GM12878 (cell line): ENCODE data around the gene TMEM44. TPM values are rescaled to one million over a fixed set of nuclear protein-coding genes. Genes with fewer than 3 reads are reported as not detected.

ENCODE experiments used
- ATAC-seq: fragments of 200-7000 bp; cut with Tn5 transposase; 3 replicates; pipeline ENCODE4 v1.9.1; 2020; ENCODE audit warnings: mild to moderate bottlenecking, moderate library complexity
- BruUV-seq: library from RNA; stranded (reverse); fragments of 400-500 nt; replicated peaks from 2 replicates; lab custom pipeline; 2021; lab: Mats Ljungman, UMichigan
- CTCF ChIA-PET: fragments of 300-600 bp; sonication (Branson Sonifier 250); formaldehyde crosslinking; extraction: SDS; loops from one replicate; lab custom pipeline; 2021; ENCODE audit warnings: inconsistent platforms; lab: Yijun Ruan, JAX
- POLR2A ChIA-PET: fragments of 350-600 bp; formaldehyde crosslinking; extraction: SDS; loops from one replicate; lab custom pipeline; 2021; ENCODE audit warnings: inconsistent platforms; lab: Charles Lee
- RAD21 ChIA-PET: fragments of 300-600 bp; sonication (Branson Sonifier 250); formaldehyde crosslinking; loops from one replicate; lab custom pipeline; 2023; ENCODE audit warnings: antibody characterized with exemption; ENCODE audit not compliant: unreplicated experiment; lab: Charles Lee
- SMC1A ChIA-PET: fragments of 300-600 bp; sonication (Branson Sonifier 250); formaldehyde crosslinking; loops from one replicate; lab custom pipeline; 2023; ENCODE audit not compliant: unreplicated experiment, uncharacterized antibody; lab: Charles Lee
- DNase-seq: peaks from one replicate; pipeline ENCODE4 v3.0.0-alpha.2; 2011; ENCODE audit warnings: low read depth, low spot score
- FAIRE-seq: peaks from 3 replicates; lab custom pipeline; 2011; peaks lifted over from hg19 to GRCh38; lab: Jason Lieb, UNC
- H2AFZ ChIP-seq: 2 replicates; pipeline ENCODE4 v1.6.0; 2011; ENCODE audit warnings: low read depth, low read length, control low read depth; ENCODE audit not compliant: control insufficient read depth
- H3K27ac ChIP-seq: 2 replicates; pipeline ENCODE4 v1.5.1; 2011; ENCODE audit warnings: control low read depth; ENCODE audit not compliant: control insufficient read depth, insufficient read depth
- H3K27me3 ChIP-seq, 2 experiments: replicated peaks in 1 of 2; 2 replicates each; pipeline versions ENCODE4 v1.6.0 to v1.6.1; 2011; ENCODE audit warnings: low read length in 1 of 2; ENCODE audit not compliant: control insufficient read depth in 2 of 2, insufficient read depth in 2 of 2
- H3K36me3 ChIP-seq, 2 experiments: 2 replicates each; pipeline ENCODE4 v1.5.1; 2011; ENCODE audit warnings: low read length in 1 of 2; ENCODE audit not compliant: control insufficient read depth in 2 of 2, insufficient read depth in 2 of 2
- H3K4me1 ChIP-seq: 2 replicates; pipeline ENCODE4 v1.6.1; 2011; ENCODE audit warnings: mild to moderate bottlenecking, low read length, moderate library complexity, mixed read lengths; ENCODE audit not compliant: control insufficient read depth, insufficient read depth
- H3K4me2 ChIP-seq: 2 replicates; pipeline ENCODE4 v1.6.0; 2011; ENCODE audit warnings: control low read depth; ENCODE audit not compliant: control insufficient read depth, insufficient read depth
- H3K4me3 ChIP-seq: fragments of 200-600 bp; sonication (generic); 2 replicates; pipeline ENCODE4 v1.5.1; 2016
- H3K79me2 ChIP-seq: 2 replicates; pipeline ENCODE4 v1.6.0; 2011; ENCODE audit warnings: low read length; ENCODE audit not compliant: control insufficient read depth, insufficient read depth
- H3K9ac ChIP-seq: 2 replicates; pipeline ENCODE4 v1.8.0; 2011; ENCODE audit warnings: low read length, control low read depth, mixed read lengths; ENCODE audit not compliant: control insufficient read depth, insufficient read depth
- H3K9me3 ChIP-seq: replicated peaks from 3 replicates; pipeline ENCODE4 v1.5.1; 2011; ENCODE audit warnings: mild to moderate bottlenecking, low read length; ENCODE audit not compliant: control insufficient read depth, insufficient read depth
- H4K20me1 ChIP-seq: 2 replicates; pipeline ENCODE4 v1.6.0; 2011; ENCODE audit not compliant: control insufficient read depth, insufficient read depth
- CUX1 ChIP-seq: IDR thresholded peaks from 2 replicates; pipeline ENCODE4 v1.6.1; 2012; ENCODE audit warnings: improper control_type of control experiment, low read depth, low read length; ENCODE audit not compliant: insufficient replicate concordance
- EGR1 ChIP-seq, 2 experiments: IDR thresholded peaks; 1 replicate in 1 of 2; 2 replicates in 1 of 2; pipeline ENCODE4 v1.6.1; 2011 to 2012; ENCODE audit warnings: low read depth in 2 of 2, low read length in 2 of 2, borderline replicate concordance in 1 of 2, mild to moderate bottlenecking in 1 of 2, moderate library complexity in 1 of 2
- HCFC1 ChIP-seq: fragments of 150-350 bp; IDR thresholded peaks from 2 replicates; pipeline ENCODE4 v1.6.1; 2014; ENCODE audit warnings: low read length
- IKZF1 ChIP-seq: fragments of 450-650 bp; conservative IDR thresholded peaks from 2 replicates; pipeline ENCODE4 v1.6.1; 2017; ENCODE audit warnings: antibody characterized with exemption, mild to moderate bottlenecking
- JUNB ChIP-seq: IDR thresholded peaks from 2 replicates; pipeline ENCODE4 v1.6.1; 2016; ENCODE audit warnings: antibody characterized with exemption, mild to moderate bottlenecking
- NBN ChIP-seq: fragments of 450-650 bp; IDR thresholded peaks from 2 replicates; pipeline ENCODE4 v1.6.1; 2016
- NFIC ChIP-seq: IDR thresholded peaks from 2 replicates; pipeline ENCODE4 v1.6.1; 2012; ENCODE audit warnings: low read depth, mild to moderate bottlenecking, inconsistent platforms, low read length, moderate library complexity
- NR2C2 ChIP-seq: IDR thresholded peaks from 2 replicates; pipeline ENCODE4 v1.6.1; 2011; ENCODE audit warnings: borderline replicate concordance, low read depth; ENCODE audit not compliant: control insufficient read depth, insufficient read length
- RAD51 ChIP-seq: fragments of 450-650 bp; IDR thresholded peaks from 2 replicates; pipeline ENCODE4 v1.6.1; 2016; ENCODE audit warnings: moderate library complexity, mild to moderate bottlenecking, inconsistent platforms
- RCOR1 ChIP-seq: conservative IDR thresholded peaks from 2 replicates; pipeline ENCODE4 v1.6.1; 2012; ENCODE audit warnings: low read depth, low read length, improper control_type of control experiment
- SMAD1 ChIP-seq: fragments of 450-650 bp; IDR thresholded peaks from 2 replicates; pipeline ENCODE4 v1.6.1; 2018; ENCODE audit warnings: mild to moderate bottlenecking, low read depth; ENCODE audit not compliant: partially characterized antibody
- YY1 ChIP-seq: IDR thresholded peaks from 2 replicates; pipeline ENCODE4 v1.6.1; 2011; ENCODE audit warnings: low read depth, mild to moderate bottlenecking, low read length
- WGBS: methylation state at CpG from one replicate; pipeline ENCODE4 v1.1.6; 2016; ENCODE audit warnings: low lambda C conversion rate; ENCODE audit not compliant: insufficient replicate concordance, insufficient coverage; ENCODE audit errors: missing lambda C conversion rate; 5-methylcytosine and 5-hydroxymethylcytosine counted together
- in situ Hi-C: fragments of 300-500 bp; cut with MboI; formaldehyde crosslinking; loops from 9 replicates; pipeline ENCODE4 v1.14.3; 2018; ENCODE audit warnings: mixed read lengths
- intact Hi-C: fragments of 100-400 bp; cut with micrococcal nuclease; formaldehyde crosslinking; loops from one replicate; pipeline ENCODE4 v1.14.2; 2022; ENCODE audit not compliant: unreplicated experiment
- polyA plus RNA-seq, 11 experiments: library from polyadenylated mRNA; depleted of rRNA in 4 of 11; unstranded in 6 of 11; stranded (reverse) in 5 of 11; fragments of >200 nt; fragmentation: Nextera tagmentation in 4 of 11; fragmentation: Illumina TruSeq in 1 of 11; extraction: Ambion mirVana in 4 of 11; extraction: Trizol in 1 of 11; gene quantifications; 1 replicate in 1 of 11; 2 replicates in 10 of 11; pipeline versions ENCODE4 v1.2.1 to v1.2.3, GENCODE V29; 2011 to 2016; ENCODE audit warnings: inconsistent platforms in 2 of 11, missing spikeins in 2 of 11, low read depth in 1 of 11
- total RNA-seq, 4 experiments: library from RNA; depleted of rRNA in 3 of 4; stranded (reverse); fragments of >200 nt in 3 of 4; fragmentation: Illumina TruSeq in 1 of 4; extraction: Trizol in 1 of 4; gene quantifications; 2 replicates each; pipeline versions ENCODE4 v1.2.1 to v1.2.3, GENCODE V29; 2013 to 2021
- TF ChIP-seq, protein P1 (sequence below): fragments of 450-650 bp; formaldehyde crosslinking; IDR thresholded peaks from 2 replicates; pipeline ENCODE4 v1.5.0; 2022; ENCODE audit warnings: mild to moderate bottlenecking, missing genetic modification characterization

TMEM44 gene
- total and polyA plus RNA-seq, 10 of the 15 experiments (the other 5 are each of a cell fraction or from before 2014, with no cell fraction given): 0.57 to 8.3 (median 3.6) TPM

- FAIRE-seq: no peak
Observed at GRCh38 chr3:194572143-194572789, 61.0 kb downstream of the TMEM44 start.

More at GRCh38 chr3:194572143-194572789, 61.0 kb downstream of the TMEM44 start:
- Histone ChIP-seq H3K4me1 (no peaks in the 10 kb centered on the region; the same call in 1 of the 2 replicates), H3K27me3 (no peaks in the 10 kb centered on the region), H3K4me3 (no peak overlapping the region), H3K4me2 (no peak overlapping the region), H3K9me3 (no peaks in the 10 kb centered on the region; the same call in 2 of the 3 replicates), H3K36me3 (no peaks in the 10 kb centered on the region)
- SMC1A ChIA-PET: interaction anchor here (0.9 to 7.4 kb wide), 4 partner anchors 87 to 136 kb away, joined by 3 to 110 read pairs (median 4); no protein-coding TSS in a partner anchor
- no TSS peak for BruUV-seq
- TF ChIP-seq CUX1 (no peak), NBN (no peak), HCFC1 (no peak), JUNB (no peak), IKZF1 (no peak), RCOR1 (no peak), NR2C2 (no peak), RAD51 (no peak), YY1 (no peak), SMAD1 (no peak), EGR1 (IDR thresholded peaks at IDR 0.05; ENCODE audit: borderline replicate concordance in 1 of 2, low read depth in 2 of 2, low read length in 2 of 2) (no peak), NFIC (no peak)
- TF ChIP-seq, protein P1, sequence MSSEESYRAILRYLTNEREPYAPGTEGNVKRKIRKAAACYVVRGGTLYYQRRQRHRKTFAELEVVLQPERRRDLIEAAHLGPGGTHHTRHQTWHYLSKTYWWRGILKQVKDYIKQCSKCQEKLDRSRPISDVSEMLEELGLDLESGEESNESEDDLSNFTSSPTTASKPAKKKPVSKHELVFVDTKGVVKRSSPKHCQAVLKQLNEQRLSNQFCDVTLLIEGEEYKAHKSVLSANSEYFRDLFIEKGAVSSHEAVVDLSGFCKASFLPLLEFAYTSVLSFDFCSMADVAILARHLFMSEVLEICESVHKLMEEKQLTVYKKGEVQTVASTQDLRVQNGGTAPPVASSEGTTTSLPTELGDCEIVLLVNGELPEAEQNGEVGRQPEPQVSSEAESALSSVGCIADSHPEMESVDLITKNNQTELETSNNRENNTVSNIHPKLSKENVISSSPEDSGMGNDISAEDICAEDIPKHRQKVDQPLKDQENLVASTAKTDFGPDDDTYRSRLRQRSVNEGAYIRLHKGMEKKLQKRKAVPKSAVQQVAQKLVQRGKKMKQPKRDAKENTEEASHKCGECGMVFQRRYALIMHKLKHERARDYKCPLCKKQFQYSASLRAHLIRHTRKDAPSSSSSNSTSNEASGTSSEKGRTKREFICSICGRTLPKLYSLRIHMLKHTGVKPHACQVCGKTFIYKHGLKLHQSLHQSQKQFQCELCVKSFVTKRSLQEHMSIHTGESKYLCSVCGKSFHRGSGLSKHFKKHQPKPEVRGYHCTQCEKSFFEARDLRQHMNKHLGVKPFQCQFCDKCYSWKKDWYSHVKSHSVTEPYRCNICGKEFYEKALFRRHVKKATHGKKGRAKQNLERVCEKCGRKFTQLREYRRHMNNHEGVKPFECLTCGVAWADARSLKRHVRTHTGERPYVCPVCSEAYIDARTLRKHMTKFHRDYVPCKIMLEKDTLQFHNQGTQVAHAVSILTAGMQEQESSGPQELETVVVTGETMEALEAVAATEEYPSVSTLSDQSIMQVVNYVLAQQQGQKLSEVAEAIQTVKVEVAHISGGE: no peak
- TF ChIP-seq, all 136 proteins: peak for 0
- ChIA-PET RAD21 (interaction anchor here (0.5 to 4.0 kb wide), 5 partner anchors 42 to 101 kb away, joined by 3 to 67 read pairs (median 3); no protein-coding TSS in a partner anchor), POLR2A (interaction anchor here (1.5 kb wide), 1 partner anchor 98 kb away, joined by 4 read pairs; no protein-coding TSS in a partner anchor), CTCF (interaction anchor here (0.7 to 12.6 kb wide), 7 partner anchors 10 to 124 kb away, joined by 3 to 237 read pairs (median 3); no protein-coding TSS in a partner anchor)
- Histone ChIP-seq H3K9ac (no peak overlapping the region), H2AFZ (no peak overlapping the region), H3K27ac (no peak overlapping the region), H4K20me1 (no peaks in the 10 kb centered on the region), H3K79me2 (no peaks in the 10 kb centered on the region)
- WGBS: 60% methylated on average over 18 of the region's 18 CpGs
- ATAC-seq (no peak), DNase-seq (no peak)
- intact Hi-C loops: no loop called here
- in situ Hi-C loops: no loop called here
